Eye (tissue), 1 donor: ENCODE measurements around the gene ANKRD34B.
"Not testable (repeated sequence)": the region's sequence is repeated elsewhere in the genome, so short reads cannot be mapped to it uniquely, and the experiment has no call there.

Experiments used
- DNase-seq: peaks from one replicate; pipeline ENCODE4 v3.0.0-alpha.2; 2015

Gene ANKRD34B

GRCh38 chr5:80569961-80570786 lies at the start of gene ANKRD34B:
Gene ANKRD34B (minus strand): TSS chr5:80570280. CDS start chr5:80560019, 10,261 bp downstream.
- peak; percentile 67 for DNase-seq

DNA sequence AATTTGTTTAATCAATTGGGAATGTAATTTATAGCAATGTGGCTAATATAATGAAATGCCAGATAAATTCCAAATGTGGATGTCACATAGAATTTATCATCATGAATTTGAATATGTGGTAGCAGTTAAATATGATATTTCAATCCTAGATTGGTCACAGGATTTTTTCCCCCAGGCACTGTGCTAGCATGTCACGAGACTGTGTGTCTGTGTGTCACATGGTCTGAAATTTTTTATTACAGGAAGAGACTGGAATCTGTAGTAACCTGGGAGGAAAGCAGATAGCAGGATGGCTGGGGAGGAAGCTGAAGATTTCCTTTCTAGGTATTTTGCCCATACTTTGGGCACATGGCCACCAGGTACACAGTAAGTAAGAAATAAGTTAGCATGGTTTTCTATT lies 49.0 kb upstream of the ANKRD34B start:
- no peak for DNase-seq

- no peak for DNase-seq
Measured at GRCh38 chr5:80618438-80618837, 48.4 kb upstream of the ANKRD34B start.

- no peak for DNase-seq
Measured at GRCh38 chr5:80615266-80615914, 45.3 kb upstream of the ANKRD34B start.

DNA sequence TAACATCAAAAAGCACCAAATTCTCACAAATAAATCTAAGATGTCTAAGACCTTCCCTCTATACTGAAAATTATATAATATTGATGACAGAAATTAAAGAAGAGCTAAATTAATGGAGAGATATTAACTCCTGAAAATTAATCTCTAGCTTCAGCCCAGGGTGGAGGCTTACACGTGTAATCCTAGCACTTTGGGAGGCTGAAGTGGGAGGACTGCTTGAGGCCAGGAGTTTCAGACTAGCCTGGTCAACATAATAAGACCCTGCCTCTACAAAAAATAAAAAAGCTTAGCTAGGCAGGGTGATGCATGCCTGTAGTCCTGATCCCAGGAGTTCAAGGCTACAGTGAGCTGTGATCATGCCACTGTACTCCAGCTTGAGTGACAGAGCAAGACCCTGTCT lies 39.6 kb upstream of the ANKRD34B start:
- DNase-seq = no peak

GRCh38 chr5:80608731-80609130 lies 38.7 kb upstream of the ANKRD34B start:
- DNase-seq = no peak

DNA sequence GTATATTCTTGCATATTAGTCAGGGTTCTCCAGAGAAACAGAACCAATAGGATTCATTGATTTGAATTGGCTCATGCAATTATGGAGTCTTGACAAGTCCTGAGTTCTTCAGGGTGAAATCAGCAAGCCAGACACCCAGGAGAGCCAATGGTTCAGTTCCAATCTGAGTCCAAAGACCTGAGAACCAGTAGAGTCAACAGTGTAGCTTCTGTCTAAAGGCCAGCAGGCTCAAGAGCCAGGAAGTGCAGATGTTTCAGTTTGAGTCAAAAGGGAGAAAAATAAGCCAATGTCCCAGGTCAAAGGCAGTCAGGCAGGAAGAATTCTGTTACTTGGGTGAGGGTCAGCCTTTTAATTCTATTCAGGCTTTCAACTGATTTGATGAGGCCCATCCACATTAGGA lies 37.8 kb upstream of the ANKRD34B start:
- DNase-seq = no peak

- no peak for DNase-seq
Measured at GRCh38 chr5:80607343-80607742, 37.3 kb upstream of the ANKRD34B start.

- no peak for DNase-seq
Measured at GRCh38 chr5:80600943-80601693, 31.0 kb upstream of the ANKRD34B start.

DNA sequence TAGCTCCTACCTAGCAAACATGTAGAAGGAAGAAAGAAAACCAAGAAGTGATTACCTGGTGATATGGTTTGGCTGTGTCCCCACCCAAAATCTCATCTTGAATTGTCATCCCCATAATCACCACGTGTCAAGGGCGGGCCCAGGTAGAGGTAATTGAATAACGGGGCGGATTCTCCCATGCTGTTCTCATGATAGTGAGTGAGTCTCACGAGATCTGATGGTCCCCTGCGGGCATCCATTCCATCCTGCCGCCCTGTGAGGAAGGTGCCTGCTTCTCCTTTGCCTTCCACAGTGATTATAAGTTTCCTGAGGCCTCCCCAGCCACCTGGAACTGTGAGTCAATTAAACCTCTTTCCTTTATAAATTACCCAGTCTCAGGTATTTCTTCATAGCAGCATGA lies 27.4 kb upstream of the ANKRD34B start:
- DNase-seq = no peak

DNA sequence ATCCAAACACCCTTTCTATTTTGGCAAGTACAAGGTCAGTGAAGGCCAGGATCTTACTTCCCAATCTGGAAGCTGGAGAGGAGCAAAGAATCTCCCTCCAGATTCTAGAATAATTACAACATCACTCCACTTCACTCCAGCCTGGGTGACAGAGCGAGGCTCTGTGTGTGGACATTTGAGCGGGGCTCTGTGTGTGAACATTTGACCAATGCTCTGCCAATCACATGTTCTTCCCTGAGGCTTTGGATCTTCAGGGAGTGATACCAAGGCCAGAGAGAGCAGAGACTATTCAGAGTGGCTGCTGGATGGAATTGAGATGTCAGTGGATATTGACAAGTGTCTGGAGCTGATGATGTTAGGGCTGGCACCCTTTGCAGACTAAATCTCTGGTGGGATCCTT lies 24.7 kb upstream of the ANKRD34B start:
- no peak for DNase-seq

DNA sequence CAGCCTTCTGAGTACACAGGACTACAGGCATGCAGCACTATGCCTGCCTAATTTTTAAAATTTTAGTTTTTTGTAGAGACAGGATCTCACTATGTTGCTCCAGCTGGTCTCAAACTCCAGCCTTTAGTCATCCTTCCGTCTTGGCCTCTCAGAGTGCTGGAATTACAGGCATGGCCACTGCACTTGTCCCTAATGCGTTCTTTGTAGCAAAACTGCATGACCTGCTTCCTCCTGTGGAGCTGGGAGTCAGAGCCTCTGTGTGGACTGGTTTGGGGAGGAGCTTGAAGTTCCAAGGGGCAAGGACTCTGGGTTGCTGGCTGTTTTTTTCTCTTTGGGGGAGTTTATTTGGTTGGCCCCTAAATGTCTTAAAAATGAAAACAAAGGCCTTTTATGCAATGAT lies 22.7 kb upstream of the ANKRD34B start:
- DNase-seq = no peak

- no peak for DNase-seq
Measured at GRCh38 chr5:80592105-80592504, 22.0 kb upstream of the ANKRD34B start.

GRCh38 chr5:80591352-80591751 lies 21.3 kb upstream of the ANKRD34B start:
- no peak for DNase-seq

DNA sequence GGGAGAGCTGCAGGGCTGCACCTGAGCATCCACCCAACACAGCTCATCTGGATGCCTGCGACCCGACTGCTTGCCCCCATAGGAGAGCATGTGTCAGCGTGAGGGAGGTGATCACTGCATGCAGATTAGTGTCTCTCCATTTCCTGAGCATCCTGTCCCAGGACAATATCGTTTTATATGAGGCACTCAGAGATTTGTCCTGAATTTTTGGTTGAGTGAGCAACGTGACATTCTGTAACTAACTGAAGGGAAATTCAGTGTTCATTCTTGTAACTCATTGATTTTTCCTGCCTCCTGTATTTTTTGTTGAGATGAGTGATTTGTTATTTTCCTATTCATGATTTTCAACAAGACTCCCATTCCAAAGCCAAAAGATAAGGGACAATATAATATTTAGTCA lies 20.7 kb upstream of the ANKRD34B start:
- DNase-seq = no peak

GRCh38 chr5:80588858-80589540 lies 18.9 kb upstream of the ANKRD34B start:
- no peak for DNase-seq

DNA sequence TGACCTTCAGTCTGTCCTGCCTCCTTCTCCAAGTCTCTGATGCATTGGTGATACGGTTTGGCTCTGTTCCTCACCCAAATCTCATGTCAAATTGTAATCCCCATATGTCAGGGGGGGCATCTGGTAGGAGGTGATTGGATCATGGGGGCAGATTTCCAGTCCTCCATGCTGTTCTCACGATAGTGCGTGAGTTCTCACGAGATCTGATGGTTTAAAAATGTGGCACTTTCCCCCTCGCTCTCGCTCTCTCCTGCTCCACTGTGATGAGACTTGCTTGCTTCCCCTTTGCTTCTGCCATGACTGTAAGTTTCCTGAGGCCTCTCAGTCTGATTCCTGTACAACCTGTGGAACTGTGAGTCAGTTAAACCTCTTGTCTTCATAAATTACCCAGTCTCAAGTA lies 14.7 kb upstream of the ANKRD34B start:
- no peak for DNase-seq

DNA sequence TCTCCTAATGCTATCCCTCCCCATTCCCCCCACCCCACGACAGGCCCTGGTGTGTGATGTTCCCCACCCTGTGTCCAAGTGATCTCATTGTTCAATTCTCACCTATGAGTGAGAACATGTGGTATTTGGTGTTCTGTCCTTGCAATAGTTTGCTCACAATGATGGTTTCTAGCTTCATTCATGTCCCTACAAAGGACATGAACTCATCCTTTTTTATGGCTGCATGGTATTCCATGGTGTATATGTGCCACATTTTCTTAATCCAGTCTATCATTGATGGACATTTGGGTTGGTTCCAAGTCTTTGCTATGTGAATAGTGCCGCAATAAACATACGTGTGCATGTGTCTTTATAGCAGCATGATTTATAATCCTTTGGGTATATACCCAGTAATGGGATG lies 10.2 kb upstream of the ANKRD34B start:
- DNase-seq = not testable (repeated sequence)

- DNase-seq = no peak
Measured at GRCh38 chr5:80579050-80579449, 9.0 kb upstream of the ANKRD34B start.

GRCh38 chr5:80577707-80578106 lies 7.6 kb upstream of the ANKRD34B start:
- DNase-seq = no peak

- DNase-seq = no peak
Measured at GRCh38 chr5:80576383-80576782, 6.3 kb upstream of the ANKRD34B start.

DNA sequence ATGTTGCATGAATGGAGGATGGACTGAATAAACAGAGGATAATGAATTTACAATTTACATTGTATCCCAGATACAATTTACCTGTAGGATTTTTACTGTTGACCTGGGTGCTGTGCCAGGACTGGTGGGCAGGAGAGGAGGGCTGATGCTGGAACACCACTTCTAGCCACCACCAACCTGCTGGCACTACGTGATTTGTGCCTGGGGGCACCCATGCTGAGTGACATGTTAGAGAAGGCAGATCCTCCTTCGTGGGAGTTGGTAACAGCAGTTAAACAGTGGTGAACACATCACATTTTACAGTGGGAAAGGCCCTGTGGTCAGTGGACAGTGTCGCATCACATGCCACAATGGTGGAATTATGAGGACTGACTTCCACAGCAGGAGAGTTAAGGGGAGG lies 3.0 kb upstream of the ANKRD34B start:
- no peak for DNase-seq
